ENCODE measurements around the gene TBX5.

Gene TBX5

DNA sequence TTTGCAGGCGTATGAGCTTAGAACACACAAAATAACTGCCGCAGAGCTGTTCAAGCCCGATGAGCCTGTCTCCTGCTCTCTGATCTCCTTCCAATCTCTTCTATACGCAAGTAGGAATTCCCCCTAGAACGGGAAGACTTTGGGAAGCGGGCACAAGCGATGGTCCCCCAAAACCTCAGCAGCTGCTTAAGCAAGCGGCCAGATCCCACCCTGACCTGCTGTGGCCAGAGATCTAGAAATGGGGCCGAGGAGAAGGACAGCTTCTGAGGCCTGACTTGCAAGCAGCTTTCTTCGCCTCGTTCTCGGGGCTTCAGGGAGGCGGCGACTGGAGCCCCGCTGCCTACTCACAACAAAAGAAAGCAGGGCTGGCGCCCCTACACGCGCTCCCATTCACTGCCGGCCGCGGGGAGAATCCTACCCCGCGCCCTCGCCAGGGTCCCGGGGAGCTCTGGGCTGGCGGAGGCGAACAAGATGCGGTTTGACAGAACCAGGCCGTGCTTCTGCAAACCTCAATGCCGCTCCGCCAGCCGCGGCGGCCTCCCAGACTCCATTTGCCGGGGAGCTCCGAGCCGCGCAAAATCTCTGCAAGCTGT, 922 bp downstream of the TBX5 start:
- DNase-seq = no peak

DNA sequence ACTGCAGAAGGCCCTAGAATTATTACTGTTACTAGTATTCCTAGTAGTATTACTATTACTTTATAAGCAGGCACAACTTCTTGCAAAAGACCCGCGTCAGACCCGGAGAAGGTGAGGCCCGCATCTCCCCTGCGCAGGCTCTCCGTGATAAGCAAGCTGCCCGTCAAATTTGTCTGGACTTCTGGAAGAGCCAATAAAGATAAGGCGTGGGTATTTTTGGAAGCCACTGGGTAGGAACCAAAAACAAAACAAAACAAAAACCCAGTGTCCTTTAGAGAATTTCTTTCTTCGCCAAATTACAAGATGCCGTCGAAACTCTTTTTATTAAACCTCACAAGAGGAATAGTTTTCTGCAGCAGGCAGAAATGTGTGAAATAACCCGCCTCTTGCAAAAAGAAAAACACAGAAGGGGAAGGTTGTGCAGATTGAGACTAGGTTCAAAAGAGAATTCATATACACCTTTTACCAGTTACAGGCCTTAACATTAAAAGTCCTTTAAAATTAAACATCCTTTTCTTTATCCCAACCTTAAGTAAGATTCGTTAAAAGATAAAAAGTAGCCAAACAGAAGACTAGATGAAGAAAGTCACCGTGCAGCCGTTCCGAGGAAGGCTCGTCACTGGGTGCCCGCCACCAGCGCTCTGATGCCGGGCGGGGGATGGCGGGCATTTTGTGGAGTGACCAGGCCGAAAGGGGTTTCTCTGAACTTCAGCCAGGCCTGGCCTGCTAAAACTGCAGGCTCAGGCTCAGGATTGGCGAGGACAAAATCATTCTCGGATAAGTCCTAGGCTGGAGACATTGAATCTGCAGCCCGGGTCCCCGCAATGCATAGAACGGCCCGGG, 1.6 kb downstream of the TBX5 start:
- no peak for DNase-seq

DNA sequence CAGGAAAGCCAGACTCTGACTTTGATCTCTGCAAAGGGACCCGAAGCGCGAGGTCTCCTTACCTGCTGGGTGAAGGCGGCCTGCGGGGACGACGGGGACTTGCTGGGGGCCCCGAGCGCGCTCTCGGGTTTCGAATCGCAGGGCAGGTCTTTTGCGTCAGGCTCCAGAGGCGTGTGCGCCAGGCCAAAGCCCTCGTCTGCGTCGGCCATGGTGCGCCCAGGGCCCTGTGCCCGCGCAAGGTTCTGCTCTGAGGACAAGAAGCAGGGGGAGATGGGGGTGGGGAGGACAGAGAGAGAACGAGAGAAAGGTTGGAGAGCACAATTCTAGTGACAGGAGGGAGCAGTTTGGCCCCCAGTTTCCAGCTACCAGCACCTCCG, 2.3 kb downstream of the TBX5 start:
- no peak for DNase-seq

DNA sequence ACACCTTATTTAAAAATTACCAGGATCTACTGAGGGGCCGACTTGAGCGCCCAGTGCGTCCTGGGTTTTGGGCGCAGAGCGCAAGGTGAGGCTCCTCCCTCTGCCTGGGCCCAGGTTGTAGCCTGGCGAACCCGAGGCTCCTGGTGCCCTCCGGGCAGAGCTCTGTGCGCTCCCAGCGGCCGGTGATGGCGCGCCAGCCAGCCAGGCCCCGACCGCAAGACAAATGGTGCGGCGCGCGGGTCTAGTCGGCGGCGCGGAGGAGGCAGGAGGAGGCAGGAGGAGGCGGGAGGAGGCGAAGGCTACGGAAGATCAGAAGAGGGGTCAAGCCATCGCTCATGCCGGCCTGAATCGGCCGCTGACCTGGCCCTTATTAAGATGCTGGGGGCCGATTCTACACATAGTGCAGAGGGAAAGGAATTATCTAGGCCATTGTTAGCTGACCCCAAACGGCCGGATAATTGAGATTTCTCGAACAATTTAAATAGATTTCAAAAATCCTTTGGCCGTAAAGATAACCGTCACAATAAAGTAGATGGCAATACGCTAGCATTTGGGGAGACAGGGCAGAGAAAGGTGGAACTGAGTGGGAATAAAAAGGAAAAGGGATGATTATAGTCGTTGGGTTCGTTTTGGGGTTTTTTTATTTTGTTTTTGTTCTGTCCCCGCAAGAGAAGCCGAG, 2.8 kb downstream of the TBX5 start:
- no peak for DNase-seq

DNA sequence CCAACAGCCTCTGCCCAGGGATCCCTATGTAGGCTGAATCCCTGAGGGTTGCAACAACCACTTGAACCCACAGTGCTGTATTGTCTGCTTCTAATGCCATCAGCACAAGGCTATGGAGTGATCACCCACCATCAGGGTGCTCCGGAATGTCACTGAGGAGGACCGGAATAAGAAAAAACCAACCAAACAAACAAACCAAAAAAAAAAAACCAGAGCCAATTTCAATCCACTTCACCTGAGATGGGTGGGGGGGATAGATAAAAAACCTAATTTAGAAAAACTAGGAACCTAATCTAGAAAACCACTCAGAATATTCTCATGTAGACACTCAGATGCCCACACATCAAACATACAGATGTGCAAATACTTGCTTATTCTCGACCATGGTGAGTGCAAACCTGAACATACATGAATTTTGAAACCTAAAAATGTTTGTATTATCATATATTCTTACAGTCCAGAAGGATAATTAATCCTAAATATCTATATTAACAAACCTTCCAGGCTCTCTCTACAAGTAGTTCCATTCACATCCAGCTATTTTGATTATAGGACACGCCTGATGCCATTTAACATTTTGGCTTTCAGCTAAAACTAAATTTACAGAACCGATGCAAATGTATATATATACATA, 3.7 kb downstream of the TBX5 start:
- DNase-seq = no peak

DNA sequence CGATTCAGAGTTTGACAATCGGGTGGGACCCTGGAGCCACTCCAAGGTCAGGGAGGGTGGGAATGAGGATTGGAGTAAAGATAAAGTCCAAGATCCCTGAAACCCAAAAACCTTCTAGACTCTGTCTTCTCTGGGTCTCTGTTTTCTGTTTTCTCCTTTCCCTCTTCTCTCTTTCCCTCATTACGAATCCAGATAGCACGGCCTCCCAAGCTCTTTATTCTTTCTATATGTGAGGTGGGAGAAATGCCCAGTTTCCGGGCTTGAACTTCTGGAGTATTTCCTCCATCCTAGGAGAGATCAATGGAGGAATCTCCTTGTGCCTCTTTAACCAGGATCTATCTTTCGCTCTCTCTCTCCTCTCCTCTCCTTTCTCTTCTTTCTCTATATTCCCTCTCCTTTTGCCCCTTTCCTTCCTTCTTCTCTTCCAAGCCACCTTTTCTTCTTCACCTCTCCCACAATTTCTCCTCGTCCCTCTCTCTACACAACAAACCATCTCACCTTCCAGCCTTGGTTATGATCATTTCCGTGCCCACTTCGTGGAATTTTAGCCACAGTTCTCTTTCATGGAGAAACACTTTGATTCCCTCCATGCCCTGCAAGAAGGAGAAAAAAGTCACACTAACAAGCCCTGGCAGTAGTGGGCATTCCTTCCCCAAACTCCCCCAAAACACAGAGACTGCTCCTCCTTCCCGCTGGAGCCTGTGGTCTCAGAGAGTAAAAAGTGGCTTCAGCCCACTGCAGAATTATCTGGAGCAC, 4.4 kb downstream of the TBX5 start:
- no peak for DNase-seq

DNA sequence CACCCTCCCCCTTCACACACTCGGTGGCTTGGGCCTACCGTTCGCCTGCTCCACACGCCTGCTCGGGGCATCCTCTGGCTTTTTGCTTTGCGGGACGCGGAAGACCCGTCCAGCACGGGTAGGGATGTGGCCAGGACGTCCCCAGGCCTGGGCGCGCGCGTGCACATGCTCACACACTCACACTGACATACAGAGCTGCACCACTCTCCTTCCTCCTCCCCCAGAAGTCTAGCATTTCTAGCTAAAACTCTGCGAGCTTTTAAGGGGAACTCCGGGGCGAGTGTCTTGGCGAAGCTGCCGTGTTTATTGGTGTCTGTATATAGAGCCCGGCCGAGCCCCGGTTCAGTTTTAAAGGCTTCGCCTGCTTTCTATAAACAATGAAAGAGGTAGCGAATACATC, 5.0 kb downstream of the TBX5 start:
- no peak for DNase-seq

DNA sequence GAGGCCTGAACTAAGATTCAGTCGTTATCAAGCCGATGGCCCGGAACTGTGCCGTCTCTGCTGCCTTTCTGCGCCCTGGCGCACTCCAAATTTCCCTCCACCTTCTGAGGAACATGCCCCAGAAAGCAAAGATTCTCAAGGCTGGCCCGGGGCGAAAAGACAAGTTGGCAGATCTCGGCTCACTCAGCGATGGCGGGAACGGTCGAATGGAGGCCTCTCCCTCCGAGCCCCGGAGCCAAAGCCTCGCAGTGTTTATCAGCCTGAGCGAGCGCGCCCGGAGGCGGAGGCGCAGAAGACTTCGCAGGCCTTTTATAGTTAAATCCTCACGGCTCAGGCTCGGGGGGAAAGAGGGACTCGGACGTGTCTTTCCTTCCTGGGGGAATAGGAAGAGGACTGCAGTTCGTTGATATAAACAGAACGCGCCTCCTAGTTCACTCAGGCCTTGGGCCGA, 5.6 kb downstream of the TBX5 start:
- DNase-seq = no peak

DNA sequence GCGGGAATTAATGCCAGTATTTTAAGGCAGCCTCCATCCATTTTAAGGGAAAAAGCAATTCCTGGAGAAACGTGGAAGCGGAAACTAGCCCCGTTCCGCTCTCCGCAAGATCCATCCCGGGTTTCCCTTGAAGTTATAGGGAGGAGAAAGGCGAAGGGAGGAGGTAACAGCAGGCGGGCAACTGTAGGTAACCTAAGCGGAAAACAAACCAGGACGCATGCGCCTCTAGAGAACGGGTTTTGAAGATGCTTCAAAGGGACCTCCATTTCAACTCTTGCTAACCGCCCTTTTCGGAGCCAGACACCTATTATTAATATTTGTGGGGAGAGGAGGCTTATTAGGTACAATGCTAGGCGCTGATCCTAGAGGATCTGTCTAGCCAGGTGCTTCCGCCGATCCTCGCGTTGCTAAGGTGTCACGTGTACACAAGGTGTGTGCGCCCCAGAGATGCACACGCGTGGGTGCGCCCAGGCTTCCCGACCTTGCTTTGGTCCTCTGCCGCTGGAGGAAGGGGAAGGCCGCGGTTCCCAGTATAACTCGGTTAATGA, 6.2 kb downstream of the TBX5 start:
- DNase-seq = no peak

DNA sequence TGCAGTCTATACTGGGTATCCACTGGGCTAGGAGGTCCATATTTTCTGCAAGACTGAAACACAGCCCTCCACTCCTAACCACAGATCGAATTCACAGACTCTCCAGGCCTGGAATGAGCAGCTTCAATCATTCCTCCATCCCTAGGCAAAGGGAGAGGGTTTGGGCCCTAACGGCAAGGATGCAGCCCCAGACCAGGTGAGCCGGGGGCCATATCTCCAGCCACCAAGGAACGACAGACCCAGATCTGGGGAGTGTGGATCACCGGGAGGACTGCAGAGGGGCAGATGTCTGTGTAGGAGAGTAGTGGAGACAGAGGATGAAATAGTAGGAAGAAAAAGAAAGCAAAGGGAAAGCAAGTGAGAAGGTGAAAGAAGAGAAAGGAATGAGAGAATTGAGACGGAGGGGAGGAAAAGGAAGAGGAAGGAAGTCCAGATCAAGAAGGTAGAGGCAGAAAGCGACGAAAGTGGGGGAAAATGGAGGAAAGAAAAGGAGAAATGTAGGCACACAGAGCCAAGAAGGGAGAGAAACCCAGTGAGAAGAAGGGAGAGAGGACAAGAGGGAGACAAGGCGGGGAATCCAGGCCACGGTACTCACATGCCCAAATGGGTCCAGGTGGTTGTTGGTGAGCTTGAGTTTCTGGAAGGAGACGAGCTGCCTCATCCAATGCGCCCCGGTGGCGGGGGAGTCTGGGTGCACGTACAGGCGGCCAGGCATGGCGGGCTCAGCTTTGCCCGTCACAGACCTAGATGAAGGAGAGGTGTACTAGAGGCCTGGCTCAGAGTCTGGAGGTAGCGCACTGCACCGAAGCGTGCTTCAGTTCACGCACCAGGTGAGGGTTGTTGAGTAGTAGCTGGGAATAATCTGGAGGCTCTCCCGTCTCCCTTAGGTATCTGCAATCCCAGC, 7.7 kb downstream of the TBX5 start:
- DNase-seq = no peak

DNA sequence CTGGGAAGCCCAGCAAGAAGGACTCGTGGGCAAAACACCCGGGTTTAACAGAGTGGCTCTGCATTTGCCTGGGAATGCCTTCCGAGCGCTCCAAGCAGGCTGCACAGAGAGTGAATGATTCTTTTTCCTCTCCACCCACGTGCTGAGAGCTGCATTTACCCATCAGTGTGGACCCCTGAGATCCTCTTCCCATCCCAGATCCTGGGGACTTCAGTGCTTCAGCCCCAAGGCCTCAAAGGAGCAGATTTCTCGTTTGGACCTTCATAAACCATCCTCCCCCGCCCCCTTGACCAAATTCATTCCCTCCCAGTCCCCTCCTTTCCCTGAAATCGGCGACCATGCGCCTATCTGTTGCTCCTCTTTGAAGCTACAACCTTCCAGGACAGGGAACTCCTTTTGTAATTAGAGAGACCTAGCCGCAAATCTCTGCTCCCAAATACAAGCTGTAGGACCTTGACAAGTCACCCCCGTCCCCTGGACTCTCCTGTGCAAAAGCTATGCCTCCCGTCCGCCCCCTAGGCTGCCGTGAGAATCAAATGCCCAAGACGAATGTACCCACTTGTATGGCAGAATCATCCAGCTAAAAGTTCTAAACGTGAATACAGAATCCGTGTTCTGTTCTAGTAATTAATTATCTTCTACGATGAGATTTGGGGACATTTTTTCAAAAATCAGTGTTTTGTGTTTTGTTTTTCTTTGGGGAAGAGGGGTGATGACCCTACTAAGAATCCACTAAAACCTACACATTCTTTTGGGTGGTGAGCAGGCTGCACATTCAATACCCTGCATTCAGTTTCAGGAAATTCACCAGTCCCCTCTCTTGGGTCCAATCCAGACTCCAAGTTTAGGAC, 8.8 kb downstream of the TBX5 start:
- DNase-seq = no peak

DNA sequence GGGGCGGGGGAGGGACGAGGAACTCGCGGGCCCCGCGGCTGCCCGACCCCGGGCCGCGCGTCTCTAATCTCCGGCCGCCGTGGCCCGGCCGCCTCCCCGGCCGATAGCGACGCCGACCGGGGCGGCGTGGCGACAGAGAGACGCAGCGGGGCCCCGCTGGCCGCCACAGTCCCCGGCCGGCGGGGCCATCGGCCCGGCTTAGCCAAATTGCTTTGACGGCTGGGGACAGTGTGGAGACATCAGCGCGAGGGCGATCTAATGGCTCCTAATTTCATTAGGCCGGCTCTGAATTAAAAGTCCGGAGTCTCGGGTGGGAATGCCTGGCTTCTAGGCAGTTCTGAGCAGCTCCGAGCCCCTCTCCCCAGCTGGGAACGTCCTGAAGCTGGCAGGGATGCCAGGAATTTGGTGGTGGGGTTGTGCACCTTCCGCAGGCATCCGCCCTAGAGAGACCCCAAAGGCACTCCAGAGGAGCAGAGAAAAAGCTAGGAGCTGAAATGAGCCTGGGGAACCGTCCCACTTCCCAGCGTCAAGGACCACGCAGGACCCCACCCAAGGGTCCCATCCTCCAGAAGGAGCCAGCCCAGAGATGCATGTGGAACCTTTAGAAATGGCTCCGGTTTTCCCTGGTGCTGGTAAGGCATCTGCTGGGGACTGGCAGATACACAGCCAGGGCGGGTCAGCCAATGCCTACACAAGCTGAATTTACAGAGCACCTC, 9.6 kb downstream of the TBX5 start:
- DNase-seq = no peak

DNA sequence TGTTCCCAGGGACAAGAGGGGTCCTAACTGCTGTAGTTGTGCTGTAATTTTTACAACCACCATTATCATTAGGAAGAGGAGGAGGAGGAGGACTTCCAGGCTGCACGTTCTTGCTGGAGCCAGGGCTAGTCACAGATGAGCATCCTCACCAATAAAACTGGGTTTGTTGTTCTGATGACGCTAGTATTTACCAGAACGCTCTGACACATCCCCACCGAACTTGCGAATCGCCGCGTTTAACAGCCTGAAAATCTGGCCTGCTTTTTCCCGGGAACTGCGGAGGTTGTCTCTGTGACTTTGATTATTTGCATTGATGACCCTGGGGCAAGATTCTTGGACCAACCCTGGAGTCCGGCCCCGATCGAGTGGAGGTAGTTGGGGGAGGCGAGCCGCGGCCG, 10.2 kb downstream of the TBX5 start:
- DNase-seq = no peak

DNA sequence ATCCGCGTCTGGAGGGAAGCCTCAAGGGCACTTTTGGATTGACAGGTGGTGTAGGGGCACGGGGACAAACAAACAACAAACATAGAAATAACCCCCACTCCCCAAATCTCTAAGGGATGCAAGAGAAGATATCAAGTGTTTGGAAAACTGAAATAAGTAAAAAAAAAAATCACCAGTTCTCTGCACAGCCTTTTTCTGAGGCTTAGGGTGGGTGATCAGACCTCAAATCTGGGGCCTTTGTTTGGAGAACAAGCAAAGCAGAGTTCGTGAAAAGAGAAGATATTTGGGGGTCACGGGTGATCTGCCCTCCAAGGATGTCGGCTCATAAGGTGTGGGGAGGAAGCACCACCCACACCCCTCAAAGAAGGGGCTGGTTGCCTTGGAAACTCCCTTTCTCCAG, 10.7 kb downstream of the TBX5 start:
- DNase-seq = no peak

DNA sequence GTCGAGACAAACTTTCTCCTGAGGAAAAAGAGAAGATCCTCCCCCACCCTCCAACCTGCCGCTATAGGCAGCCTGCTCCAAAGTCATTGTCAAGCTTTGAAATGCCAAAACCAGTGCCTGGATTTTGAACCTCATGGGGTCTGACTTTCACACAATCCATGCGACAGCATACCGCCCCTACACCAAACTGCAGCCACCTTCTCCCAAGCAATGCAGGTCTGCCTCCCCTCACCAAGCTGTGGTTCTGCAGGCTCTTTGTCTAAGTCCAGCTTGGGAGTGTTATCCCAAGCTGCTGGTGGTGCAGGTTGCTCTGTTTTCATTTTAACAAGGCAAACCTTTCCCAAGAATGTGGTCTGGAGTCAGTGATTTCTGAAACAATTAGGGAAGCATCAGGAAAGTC, 12.4 kb downstream of the TBX5 start:
- DNase-seq = no peak

DNA sequence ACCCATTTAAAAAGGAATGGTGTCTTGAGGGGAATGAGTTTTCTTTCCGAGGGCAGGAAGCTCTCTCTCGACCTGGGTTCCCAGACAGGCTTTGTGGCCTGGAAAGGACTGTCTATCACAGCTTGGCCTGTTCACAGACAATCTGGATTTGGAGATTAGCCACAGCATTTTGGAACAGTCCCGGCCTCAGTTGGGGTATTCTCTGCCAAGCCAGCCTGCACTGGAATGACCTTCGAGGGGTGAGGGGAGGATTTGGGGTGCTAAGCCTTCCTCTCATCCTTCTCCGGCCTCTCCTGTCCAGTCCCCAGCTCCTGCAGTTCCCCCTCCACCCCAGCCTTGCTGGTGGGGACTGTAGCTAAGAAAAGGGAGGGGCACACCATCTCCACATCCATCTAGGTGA, 13.0 kb downstream of the TBX5 start:
- no peak for DNase-seq

DNA sequence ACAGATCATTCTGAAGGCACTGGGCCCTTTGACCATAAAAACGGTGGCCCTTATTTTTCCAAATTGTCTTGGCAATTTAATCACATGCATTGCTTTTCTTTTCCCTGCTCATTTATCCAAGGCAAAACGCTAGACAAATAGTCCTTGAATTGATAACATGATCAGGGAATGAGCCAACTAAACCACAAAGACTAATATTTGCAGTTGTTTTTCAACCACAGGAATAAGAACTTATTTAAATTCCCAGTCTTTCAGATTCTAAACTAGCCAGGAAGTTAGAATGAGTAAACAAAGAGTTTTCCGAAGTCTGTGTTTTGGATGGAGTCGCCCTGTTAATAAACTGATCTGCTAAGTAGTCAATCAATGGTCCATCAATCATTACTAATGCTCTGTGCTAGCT, 14.9 kb downstream of the TBX5 start:
- DNase-seq = no peak

DNA sequence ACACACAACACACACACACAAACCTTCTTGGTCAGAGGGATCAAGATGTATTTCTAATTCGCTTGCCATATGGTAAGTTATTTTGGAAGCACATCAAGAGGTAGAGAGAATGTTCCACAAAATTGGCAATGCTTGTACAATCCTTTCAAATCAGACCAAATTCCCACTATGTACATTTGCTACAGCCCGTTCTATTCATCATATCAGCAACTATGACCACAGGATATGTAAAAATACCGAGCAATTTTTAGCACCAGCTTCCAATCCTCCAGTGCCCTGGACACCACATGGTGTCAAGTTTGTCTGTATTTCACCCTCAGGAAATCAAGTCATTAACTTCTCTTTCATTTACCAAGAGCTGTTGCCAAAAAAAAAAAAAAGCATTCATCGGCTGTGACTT, 21.2 kb downstream of the TBX5 start:
- no peak for DNase-seq

DNA sequence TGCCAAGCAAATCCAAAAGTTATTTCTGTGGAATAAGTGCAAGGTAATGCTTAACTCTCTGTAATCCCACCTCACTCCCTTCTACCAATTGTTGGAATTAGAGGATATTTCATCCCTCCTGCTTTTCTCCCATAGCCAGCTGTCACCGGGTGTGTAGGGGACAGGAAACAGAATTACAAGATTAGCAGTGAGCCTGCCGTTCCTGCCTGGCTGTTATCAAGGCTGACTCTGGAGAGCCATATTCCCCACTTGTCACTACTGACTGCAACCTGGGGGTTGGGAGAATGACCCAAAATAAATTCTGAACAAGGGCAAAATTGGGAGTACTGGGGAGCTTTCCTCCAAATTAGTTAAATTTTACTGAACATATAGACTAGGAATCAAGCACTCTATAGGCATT, 24.8 kb downstream of the TBX5 start:
- DNase-seq = no peak

DNA sequence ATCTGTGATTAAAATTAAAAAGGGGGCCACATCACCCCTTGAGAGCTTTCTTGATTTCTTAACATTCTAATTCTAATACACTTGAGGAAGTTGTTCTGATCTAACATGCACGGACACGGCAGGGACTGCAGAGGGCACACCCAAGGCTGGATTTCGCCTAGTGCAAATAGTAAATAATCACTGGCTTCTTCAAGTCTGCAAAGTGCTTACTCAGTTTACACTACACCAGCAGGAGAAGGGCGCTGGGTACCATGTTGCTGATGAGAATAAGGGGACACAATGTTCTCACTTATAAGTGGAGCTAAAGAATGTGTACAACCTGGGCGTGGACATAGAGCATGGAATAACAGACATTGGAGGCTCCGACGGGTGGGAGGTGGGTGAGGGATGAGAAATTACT, 34.2 kb downstream of the TBX5 start:
- no peak for DNase-seq
